Esophagus muscularis mucosa (tissue), 4 donors: Measurements from ENCODE around the gene A1CF. TPM values are rescaled to one million over a fixed set of nuclear protein-coding genes. Genes with fewer than 3 reads are reported as not detected.

Experiments
- DNase-seq: peaks from one replicate; pipeline ENCODE4 v3.0.0-alpha.2; 2017; ENCODE audit errors: extremely low spot score
- H3K27ac ChIP-seq, 4 donors: fragments of 200-600 bp; sonication (generic); replicated peaks in 1 of 4; 1 replicate in 3 of 4; 2 replicates in 1 of 4; pipeline ENCODE4 v1.5.1; 2016 to 2019; ENCODE audit warnings: mild to moderate bottlenecking in 1 of 4
- H3K27me3 ChIP-seq, 4 donors: fragments of 200-600 bp; sonication (generic); one replicate each; pipeline versions ENCODE4 v1.5.1 to v1.6.0; 2016 to 2019
- H3K36me3 ChIP-seq, 4 donors: fragments of 200-600 bp; sonication (generic); one replicate each; pipeline ENCODE4 v1.5.1; 2016 to 2019
- H3K4me1 ChIP-seq, 4 donors: fragments of 200-600 bp; sonication (generic); one replicate each; pipeline ENCODE4 v1.5.1; 2016 to 2019
- H3K4me3 ChIP-seq, 4 donors: fragments of 200-600 bp; sonication (generic); 1 replicate in 2 of 4; 2 replicates in 2 of 4; pipeline ENCODE4 v1.5.1; 2016 to 2019; ENCODE audit warnings: mild to moderate bottlenecking in 4 of 4, moderate library complexity in 1 of 4
- H3K9me3 ChIP-seq, 4 donors: fragments of 200-600 bp; sonication (generic); 1 replicate in 3 of 4; 2 replicates in 1 of 4; pipeline ENCODE4 v1.5.1; 2016 to 2019
- CTCF ChIP-seq, 3 experiments: fragments of 200-600 bp in 2 of 3; fragments of 450-650 bp in 1 of 3; sonication (generic) in 2 of 3; IDR thresholded peaks; one replicate each; pipeline ENCODE4 v1.5.1; 2017 to 2019; ENCODE audit warnings: antibody characterized with exemption in 3 of 3, mild to moderate bottlenecking in 2 of 3, moderate library complexity in 1 of 3
- EP300 ChIP-seq: sonication (generic); formaldehyde crosslinking; IDR thresholded peaks from one replicate; pipeline ENCODE4 v1.6.1; 2017; ENCODE audit warnings: antibody characterized with exemption
- POLR2A ChIP-seq: fragments of 450-650 bp; IDR thresholded peaks from one replicate; pipeline ENCODE4 v1.6.1; 2017; ENCODE audit warnings: antibody characterized with exemption, moderate library complexity, mild to moderate bottlenecking, low read depth
- POLR2AphosphoS5 ChIP-seq, 2 donors: sonication (generic); formaldehyde crosslinking; IDR thresholded peaks; one replicate each; pipeline ENCODE4 v1.6.1; 2017; ENCODE audit warnings: antibody characterized with exemption in 2 of 2
- WGBS: methylation state at CpG from one replicate; pipeline ENCODE4 v1.1.5; 2018; 5-methylcytosine and 5-hydroxymethylcytosine counted together
- intact Hi-C: fragments of 100-400 bp; cut with DNase I; formaldehyde crosslinking; loops from one replicate; pipeline ENCODE4 v1.15.1; 2023
- total RNA-seq, 4 donors: library from RNA; depleted of rRNA; stranded (reverse); fragments of >200 nt; gene quantifications; one replicate each; pipeline versions ENCODE4 v1.1.0 to v1.2.1, GENCODE V29; 2016

Gene A1CF
- not detected for total RNA-seq

GRCh38 chr10:50885097-50885859 is at the start of gene A1CF:
Gene A1CF, minus strand, starts transcription at chr10:50885627. Its CDS starts 25,687 bp downstream, at chr10:50859940.
- H3K27ac ChIP-seq = no peak within 1 kb of the TSS

GRCh38 chr10:50931948-50932431 is 46.6 kb upstream of the A1CF start:
- no peaks in the 10 kb centered on the region for H3K36me3 ChIP-seq
- 72% methylated on average over 3 of the region's 3 CpGs for WGBS
- no peak for TF ChIP-seq EP300
- no peak for TF ChIP-seq POLR2AphosphoS5 (IDR thresholded peaks at IDR 0.05)
- no peak for TF ChIP-seq CTCF (IDR thresholded peaks at IDR 0.05)
- no peak for TF ChIP-seq POLR2A

More at GRCh38 chr10:50885097-50885859, at the start of gene A1CF:
- no peaks in the 10 kb centered on the region for H3K36me3 ChIP-seq
- WGBS = 87% methylated on average over 7 of the region's 7 CpGs
- TF ChIP-seq POLR2A (no peak), EP300 (no peak), POLR2AphosphoS5 (IDR thresholded peaks at IDR 0.05) (no peak), CTCF (IDR thresholded peaks at IDR 0.05) (no peak)
- H3K4me3 ChIP-seq = no peak within 1 kb of the TSS
- intact Hi-C loops = no loop called here
- H3K4me1 ChIP-seq = no peaks in the 10 kb centered on the region
- H3K27me3 ChIP-seq = no peaks in the 10 kb centered on the region
- DNase-seq = no peak
- no peaks in the 10 kb centered on the region for H3K9me3 ChIP-seq

GRCh38 chr10:50929670-50930069 is 44.2 kb upstream of the A1CF start:
- H3K27ac ChIP-seq = no peak overlapping the region
- H3K4me1 ChIP-seq = no peaks in the 10 kb centered on the region
- 69% methylated on average over 1 of the region's 1 CpG for WGBS
- H3K9me3 ChIP-seq = no peaks in the 10 kb centered on the region
- no peaks in the 10 kb centered on the region for H3K36me3 ChIP-seq
- intact Hi-C loops = no loop called here
- no peaks in the 10 kb centered on the region for H3K27me3 ChIP-seq
- H3K4me3 ChIP-seq = no peak overlapping the region
- TF ChIP-seq POLR2AphosphoS5 (IDR thresholded peaks at IDR 0.05) = no peak
- no peak for TF ChIP-seq EP300
- TF ChIP-seq POLR2A = no peak
- no peak for TF ChIP-seq CTCF (IDR thresholded peaks at IDR 0.05)
- DNase-seq = no peak

More at GRCh38 chr10:50931948-50932431, 46.6 kb upstream of the A1CF start:
- intact Hi-C loops = no loop called here
- DNase-seq = no peak
- no peak overlapping the region for H3K27ac ChIP-seq
- H3K9me3 ChIP-seq = no peaks in the 10 kb centered on the region
- no peaks in the 10 kb centered on the region for H3K27me3 ChIP-seq
- H3K4me1 ChIP-seq = no peaks in the 10 kb centered on the region
- H3K4me3 ChIP-seq = no peak overlapping the region

GRCh38 chr10:50928190-50928552 is 42.7 kb upstream of the A1CF start:
- H3K4me3 ChIP-seq = no peak overlapping the region
- intact Hi-C loops = no loop called here
- H3K36me3 ChIP-seq = no peaks in the 10 kb centered on the region
- no peaks in the 10 kb centered on the region for H3K27me3 ChIP-seq
- DNase-seq = no peak
- peaks cover 0 to 8% (median 2%) of the 10 kb centered on the region in 4 donors for H3K9me3 ChIP-seq
- 100% methylated on average over 1 of the region's 2 CpGs for WGBS
- no peaks in the 10 kb centered on the region for H3K4me1 ChIP-seq
- TF ChIP-seq POLR2AphosphoS5 (IDR thresholded peaks at IDR 0.05) (no peak), CTCF (IDR thresholded peaks at IDR 0.05) (no peak), EP300 (no peak), POLR2A (no peak)
- H3K27ac ChIP-seq = no peak overlapping the region
